OCI-LY7 (cell line): ENCODE measurements around the gene SMG6.

Source experiments
- EZH2phosphoT487 ChIP-seq: fragments of 200-600 bp; sonication (generic); IDR thresholded peaks from 2 replicates; pipeline ENCODE4 v1.6.1; 2018; ENCODE audit warnings: low read depth, borderline replicate concordance, mild to moderate bottlenecking, mixed run types, antibody characterized with exemption, low read length, moderate library complexity, mixed read lengths
- TF ChIP-seq, protein P1 (sequence below): fragments of 200-600 bp; sonication (generic); conservative IDR thresholded peaks from 2 replicates; pipeline ENCODE4 v1.5.1; 2014; ENCODE audit warnings: mild to moderate bottlenecking, antibody characterized with exemption, low read length, moderate library complexity, mixed read lengths

DNA sequence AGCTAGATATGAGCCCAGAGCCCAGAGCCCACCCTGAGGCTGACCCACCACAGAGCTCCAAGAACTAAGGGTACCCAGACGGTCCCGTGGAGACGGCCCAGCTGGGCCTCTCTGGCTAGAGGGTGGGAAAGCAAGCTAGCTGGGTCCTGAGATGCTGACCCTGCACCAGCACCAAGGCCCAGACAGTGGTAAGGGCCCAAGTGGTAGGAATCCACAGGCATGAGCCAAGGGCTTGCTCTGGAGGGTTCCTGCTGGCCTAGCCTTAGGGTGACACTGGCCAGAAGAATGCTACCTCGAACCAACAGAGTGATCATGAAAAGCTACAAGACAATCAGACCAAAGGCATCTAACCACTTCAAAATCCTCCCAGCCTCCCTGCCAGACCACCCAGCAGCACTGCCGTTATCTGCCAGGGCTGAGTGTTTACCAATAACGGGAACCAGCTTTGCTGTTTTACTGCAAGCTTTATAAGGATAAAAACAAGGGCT lies 235.5 kb downstream of the SMG6 start:
- TF ChIP-seq, protein P1, sequence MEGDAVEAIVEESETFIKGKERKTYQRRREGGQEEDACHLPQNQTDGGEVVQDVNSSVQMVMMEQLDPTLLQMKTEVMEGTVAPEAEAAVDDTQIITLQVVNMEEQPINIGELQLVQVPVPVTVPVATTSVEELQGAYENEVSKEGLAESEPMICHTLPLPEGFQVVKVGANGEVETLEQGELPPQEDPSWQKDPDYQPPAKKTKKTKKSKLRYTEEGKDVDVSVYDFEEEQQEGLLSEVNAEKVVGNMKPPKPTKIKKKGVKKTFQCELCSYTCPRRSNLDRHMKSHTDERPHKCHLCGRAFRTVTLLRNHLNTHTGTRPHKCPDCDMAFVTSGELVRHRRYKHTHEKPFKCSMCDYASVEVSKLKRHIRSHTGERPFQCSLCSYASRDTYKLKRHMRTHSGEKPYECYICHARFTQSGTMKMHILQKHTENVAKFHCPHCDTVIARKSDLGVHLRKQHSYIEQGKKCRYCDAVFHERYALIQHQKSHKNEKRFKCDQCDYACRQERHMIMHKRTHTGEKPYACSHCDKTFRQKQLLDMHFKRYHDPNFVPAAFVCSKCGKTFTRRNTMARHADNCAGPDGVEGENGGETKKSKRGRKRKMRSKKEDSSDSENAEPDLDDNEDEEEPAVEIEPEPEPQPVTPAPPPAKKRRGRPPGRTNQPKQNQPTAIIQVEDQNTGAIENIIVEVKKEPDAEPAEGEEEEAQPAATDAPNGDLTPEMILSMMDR = no peak
- no peak for TF ChIP-seq EZH2phosphoT487
